Lower leg skin (tissue), 4 donors: ENCODE results near the gene EML2. TPM values are rescaled to one million over a fixed set of nuclear protein-coding genes. Genes with fewer than 3 reads are reported as not detected.

Experiments
- DNase-seq, 2 donors: peaks; one replicate each; pipeline ENCODE4 v3.0.0-alpha.2; 2019; ENCODE audit warnings: low spot score in 2 of 2
- H3K4me3 ChIP-seq: fragments of 200-600 bp; sonication (generic); 2 replicates; pipeline ENCODE4 v1.5.1; 2017; ENCODE audit warnings: mild to moderate bottlenecking, low read depth; ENCODE audit not compliant: poor library complexity, severe bottlenecking
- POLR2A ChIP-seq, 2 donors: fragments of 450-650 bp; IDR thresholded peaks; one replicate each; pipeline ENCODE4 v1.6.1; 2016 to 2017; ENCODE audit warnings: antibody characterized with exemption in 2 of 2, mild to moderate bottlenecking in 1 of 2, moderate library complexity in 1 of 2
- WGBS, 2 donors: methylation state at CpG; one replicate each; pipeline ENCODE4 v1.1.5; 2018; 5-methylcytosine and 5-hydroxymethylcytosine counted together
- intact Hi-C: fragments of 100-400 bp; cut with DNase I; formaldehyde crosslinking; loops from one replicate; pipeline ENCODE4 v1.15.0; 2023; ENCODE audit warnings: low total_unique reads
- total RNA-seq, 4 donors: library from RNA; depleted of rRNA; stranded (reverse); fragments of >200 nt; gene quantifications; one replicate each; pipeline ENCODE4 v1.1.0, GENCODE V29; 2016
- TF ChIP-seq, protein P1 (sequence below), 3 donors: fragments of 450-650 bp; IDR thresholded peaks; one replicate each; pipeline ENCODE4 v1.5.1; 2016; ENCODE audit warnings: antibody characterized with exemption in 3 of 3, mild to moderate bottlenecking in 3 of 3, moderate library complexity in 2 of 3

EML2 gene
- total RNA-seq, 4 donors from 2014 or later = 85.6 to 101 (median 89.4) TPM

DNA sequence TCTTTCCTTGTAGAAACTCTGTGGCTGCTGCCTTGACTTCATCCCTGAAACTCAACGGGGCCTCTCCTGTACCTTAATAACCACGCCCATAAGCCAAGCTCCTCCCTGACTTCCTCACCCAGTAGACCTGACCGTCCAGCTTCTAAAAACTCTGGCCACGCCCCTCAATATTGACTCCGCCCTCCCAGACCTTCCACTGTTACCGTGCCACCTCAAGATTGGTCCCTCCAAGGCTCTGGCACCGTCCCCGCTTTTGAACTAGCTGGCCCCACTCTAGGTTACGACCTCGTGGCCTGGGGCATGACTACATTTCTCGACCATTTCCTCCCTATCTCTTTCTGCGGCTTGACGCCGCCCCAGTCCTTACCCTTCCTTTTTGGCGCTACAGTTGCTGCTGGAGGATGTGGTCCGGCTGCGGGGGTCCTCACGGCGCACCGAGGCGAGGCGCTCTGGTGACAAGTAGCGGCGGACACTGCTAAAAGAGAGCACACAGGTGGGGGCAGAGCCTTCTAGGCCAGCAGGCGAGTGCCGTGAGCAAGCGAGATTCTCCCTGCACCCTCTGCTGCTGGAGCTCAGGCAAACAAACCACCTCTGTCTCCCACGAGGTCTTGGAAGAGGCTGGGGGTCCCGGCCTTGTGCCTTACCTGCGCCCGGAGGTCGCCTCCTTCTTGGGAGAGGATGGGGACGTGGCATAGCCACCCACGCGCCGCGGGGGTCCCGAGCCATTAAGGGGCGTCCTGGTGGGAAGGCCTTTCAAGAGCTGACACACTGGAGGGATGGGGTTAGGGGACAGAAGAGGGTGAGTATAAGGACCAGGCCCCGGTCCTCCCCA is 2.3 kb upstream of the EML2 start:
- intact Hi-C loops = loop anchor here (5.0 to 10.0 kb wide), 3 partner anchors 34 to 117 kb away; no protein-coding TSS in a partner anchor
- DNase-seq = peak; percentile 91 to 97
- no peak overlapping the region for H3K4me3 ChIP-seq
- WGBS, 2 donors = 1 to 5% methylated on average over 34 to 38 of the region's 40 CpGs
- TF ChIP-seq, protein P1, sequence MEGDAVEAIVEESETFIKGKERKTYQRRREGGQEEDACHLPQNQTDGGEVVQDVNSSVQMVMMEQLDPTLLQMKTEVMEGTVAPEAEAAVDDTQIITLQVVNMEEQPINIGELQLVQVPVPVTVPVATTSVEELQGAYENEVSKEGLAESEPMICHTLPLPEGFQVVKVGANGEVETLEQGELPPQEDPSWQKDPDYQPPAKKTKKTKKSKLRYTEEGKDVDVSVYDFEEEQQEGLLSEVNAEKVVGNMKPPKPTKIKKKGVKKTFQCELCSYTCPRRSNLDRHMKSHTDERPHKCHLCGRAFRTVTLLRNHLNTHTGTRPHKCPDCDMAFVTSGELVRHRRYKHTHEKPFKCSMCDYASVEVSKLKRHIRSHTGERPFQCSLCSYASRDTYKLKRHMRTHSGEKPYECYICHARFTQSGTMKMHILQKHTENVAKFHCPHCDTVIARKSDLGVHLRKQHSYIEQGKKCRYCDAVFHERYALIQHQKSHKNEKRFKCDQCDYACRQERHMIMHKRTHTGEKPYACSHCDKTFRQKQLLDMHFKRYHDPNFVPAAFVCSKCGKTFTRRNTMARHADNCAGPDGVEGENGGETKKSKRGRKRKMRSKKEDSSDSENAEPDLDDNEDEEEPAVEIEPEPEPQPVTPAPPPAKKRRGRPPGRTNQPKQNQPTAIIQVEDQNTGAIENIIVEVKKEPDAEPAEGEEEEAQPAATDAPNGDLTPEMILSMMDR (IDR thresholded peaks at IDR 0.05) = no peak
- TF ChIP-seq POLR2A (IDR thresholded peaks at IDR 0.05) = no peak

DNA sequence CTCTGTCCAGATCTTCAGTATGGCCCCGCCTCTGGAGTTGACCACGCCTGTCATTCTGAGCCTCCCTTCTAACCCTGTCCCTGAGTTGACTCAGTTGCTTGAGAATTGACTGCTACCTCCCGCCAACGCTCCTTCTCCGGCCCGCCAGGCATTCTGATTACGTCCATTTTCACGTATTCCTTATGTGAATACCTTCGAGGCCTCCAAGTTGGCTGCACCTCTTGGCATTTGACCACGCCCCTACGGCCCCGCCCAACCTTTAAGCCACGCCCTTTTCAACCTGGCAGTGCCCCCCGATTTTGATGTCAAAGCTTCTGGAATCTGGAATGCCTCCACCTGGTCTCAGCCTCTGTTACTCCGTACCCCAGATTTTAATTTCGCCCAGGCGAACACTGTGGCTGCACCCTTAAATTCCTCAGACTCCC is 1.7 kb upstream of the EML2 start:
- no peak overlapping the region for H3K4me3 ChIP-seq
- TF ChIP-seq, protein P1 (IDR thresholded peaks at IDR 0.05) = no peak
- TF ChIP-seq POLR2A (IDR thresholded peaks at IDR 0.05) = no peak
- intact Hi-C loops = loop anchor here (5.0 to 10.0 kb wide), 3 partner anchors 34 to 116 kb away; no protein-coding TSS in a partner anchor
- DNase-seq = peak; percentile 32 to 91
- WGBS, 2 donors = 41 to 44% methylated on average over 17 of the region's 17 CpGs

- intact Hi-C loops = no loop called here
- no peak for DNase-seq
Observed at GRCh38 chr19:45637890-45638667, 1.1 kb downstream of the EML2 start.

DNA sequence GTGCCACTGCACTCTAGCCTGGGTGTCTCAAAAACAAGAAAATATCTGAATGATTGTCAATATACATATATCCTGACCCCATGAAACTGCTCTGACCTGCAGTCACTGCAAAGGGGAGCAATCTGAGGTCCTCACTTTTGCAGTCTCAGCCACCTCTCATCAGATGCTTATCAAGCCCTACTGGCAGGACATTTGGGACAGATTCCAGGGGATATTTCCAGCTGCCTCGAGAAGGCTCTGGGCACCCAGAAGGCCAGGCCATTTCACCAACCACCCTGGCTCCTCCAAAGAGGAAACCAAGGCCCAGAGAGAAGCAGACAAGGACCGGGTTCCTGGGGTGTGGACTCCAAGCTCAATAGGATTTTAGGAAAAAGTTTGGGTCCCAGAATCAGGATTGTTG is 2.3 kb downstream of the EML2 start:
- TF ChIP-seq, protein P1 (IDR thresholded peaks at IDR 0.05) = no peak
- TF ChIP-seq POLR2A (IDR thresholded peaks at IDR 0.05) = no peak
- intact Hi-C loops = no loop called here
- DNase-seq = no peak
- no peak overlapping the region for H3K4me3 ChIP-seq
- WGBS, 2 donors = 65 to 70% methylated on average over 2 of the region's 2 CpGs

More at GRCh38 chr19:45637890-45638667, 1.1 kb downstream of the EML2 start:
- TF ChIP-seq, protein P1 (IDR thresholded peaks at IDR 0.05) = no peak
- no peak for TF ChIP-seq POLR2A (IDR thresholded peaks at IDR 0.05)
- whole genome bisulfite sequencing, 2 donors = 57 to 58% methylated on average over 19 of the region's 19 CpGs
- no peak overlapping the region for H3K4me3 ChIP-seq

GRCh38 chr19:45636275-45636674 is 2.9 kb downstream of the EML2 start:
- no peak for DNase-seq
- TF ChIP-seq, protein P1 (IDR thresholded peaks at IDR 0.05) = no peak
- no peak for TF ChIP-seq POLR2A (IDR thresholded peaks at IDR 0.05)
- H3K4me3 ChIP-seq = no peak overlapping the region
- intact Hi-C loops = no loop called here
- 83 to 86% methylated on average over 1 of the region's 1 CpG for WGBS, 2 donors
